Panc1 (cell line): ENCODE data around the gene FEN1.

Source experiments
- POLR2AphosphoS5 ChIP-seq: IDR thresholded peaks from 2 replicates; pipeline ENCODE4 v1.6.1; 2012; ENCODE audit warnings: mild to moderate bottlenecking, low read depth, low read length, moderate library complexity
- SIN3A ChIP-seq: IDR thresholded peaks from 2 replicates; pipeline ENCODE4 v1.6.1; 2012; ENCODE audit warnings: low read depth, mild to moderate bottlenecking, low read length, moderate library complexity, borderline replicate concordance; ENCODE audit not compliant: insufficient read depth
- TF ChIP-seq, protein P1 (sequence below): fragments of 450-650 bp; IDR thresholded peaks from 2 replicates; pipeline ENCODE4 v1.5.1; 2017; ENCODE audit warnings: mild to moderate bottlenecking
- TF ChIP-seq, protein P2 (sequence below), 2 experiments: IDR thresholded peaks; 2 replicates each; pipeline ENCODE4 v1.6.1; 2011 to 2012; ENCODE audit warnings: low read depth in 2 of 2, control low read depth in 1 of 2, low read length in 1 of 2, mild to moderate bottlenecking in 1 of 2, moderate library complexity in 1 of 2; ENCODE audit not compliant: insufficient read depth in 1 of 2

DNA sequence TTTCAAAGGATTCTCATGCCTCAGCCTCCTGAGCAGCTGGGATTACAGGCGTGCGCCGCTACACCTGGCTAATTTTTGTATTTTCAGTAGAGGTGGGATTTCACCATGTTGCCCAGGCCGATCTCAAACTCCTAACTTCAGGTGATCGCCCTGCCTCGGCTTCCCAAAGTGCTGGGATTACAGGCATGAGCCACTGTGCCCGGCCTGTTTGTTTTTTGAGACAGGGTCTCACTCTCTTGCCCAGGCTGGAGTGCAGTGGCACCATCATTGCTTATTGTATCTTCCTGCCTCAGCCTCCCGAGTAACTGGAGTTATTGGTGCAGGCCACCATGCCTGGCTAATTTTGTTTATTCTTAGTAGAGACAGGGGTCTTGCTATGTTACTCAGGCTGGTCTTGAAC, 43.5 kb downstream of the FEN1 start:
- TF ChIP-seq, protein P1, sequence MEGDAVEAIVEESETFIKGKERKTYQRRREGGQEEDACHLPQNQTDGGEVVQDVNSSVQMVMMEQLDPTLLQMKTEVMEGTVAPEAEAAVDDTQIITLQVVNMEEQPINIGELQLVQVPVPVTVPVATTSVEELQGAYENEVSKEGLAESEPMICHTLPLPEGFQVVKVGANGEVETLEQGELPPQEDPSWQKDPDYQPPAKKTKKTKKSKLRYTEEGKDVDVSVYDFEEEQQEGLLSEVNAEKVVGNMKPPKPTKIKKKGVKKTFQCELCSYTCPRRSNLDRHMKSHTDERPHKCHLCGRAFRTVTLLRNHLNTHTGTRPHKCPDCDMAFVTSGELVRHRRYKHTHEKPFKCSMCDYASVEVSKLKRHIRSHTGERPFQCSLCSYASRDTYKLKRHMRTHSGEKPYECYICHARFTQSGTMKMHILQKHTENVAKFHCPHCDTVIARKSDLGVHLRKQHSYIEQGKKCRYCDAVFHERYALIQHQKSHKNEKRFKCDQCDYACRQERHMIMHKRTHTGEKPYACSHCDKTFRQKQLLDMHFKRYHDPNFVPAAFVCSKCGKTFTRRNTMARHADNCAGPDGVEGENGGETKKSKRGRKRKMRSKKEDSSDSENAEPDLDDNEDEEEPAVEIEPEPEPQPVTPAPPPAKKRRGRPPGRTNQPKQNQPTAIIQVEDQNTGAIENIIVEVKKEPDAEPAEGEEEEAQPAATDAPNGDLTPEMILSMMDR = no peak
- TF ChIP-seq POLR2AphosphoS5 (no peak), SIN3A (no peak)
- TF ChIP-seq, protein P2, sequence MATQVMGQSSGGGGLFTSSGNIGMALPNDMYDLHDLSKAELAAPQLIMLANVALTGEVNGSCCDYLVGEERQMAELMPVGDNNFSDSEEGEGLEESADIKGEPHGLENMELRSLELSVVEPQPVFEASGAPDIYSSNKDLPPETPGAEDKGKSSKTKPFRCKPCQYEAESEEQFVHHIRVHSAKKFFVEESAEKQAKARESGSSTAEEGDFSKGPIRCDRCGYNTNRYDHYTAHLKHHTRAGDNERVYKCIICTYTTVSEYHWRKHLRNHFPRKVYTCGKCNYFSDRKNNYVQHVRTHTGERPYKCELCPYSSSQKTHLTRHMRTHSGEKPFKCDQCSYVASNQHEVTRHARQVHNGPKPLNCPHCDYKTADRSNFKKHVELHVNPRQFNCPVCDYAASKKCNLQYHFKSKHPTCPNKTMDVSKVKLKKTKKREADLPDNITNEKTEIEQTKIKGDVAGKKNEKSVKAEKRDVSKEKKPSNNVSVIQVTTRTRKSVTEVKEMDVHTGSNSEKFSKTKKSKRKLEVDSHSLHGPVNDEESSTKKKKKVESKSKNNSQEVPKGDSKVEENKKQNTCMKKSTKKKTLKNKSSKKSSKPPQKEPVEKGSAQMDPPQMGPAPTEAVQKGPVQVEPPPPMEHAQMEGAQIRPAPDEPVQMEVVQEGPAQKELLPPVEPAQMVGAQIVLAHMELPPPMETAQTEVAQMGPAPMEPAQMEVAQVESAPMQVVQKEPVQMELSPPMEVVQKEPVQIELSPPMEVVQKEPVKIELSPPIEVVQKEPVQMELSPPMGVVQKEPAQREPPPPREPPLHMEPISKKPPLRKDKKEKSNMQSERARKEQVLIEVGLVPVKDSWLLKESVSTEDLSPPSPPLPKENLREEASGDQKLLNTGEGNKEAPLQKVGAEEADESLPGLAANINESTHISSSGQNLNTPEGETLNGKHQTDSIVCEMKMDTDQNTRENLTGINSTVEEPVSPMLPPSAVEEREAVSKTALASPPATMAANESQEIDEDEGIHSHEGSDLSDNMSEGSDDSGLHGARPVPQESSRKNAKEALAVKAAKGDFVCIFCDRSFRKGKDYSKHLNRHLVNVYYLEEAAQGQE (IDR thresholded peaks at IDR 0.05; ENCODE audit: insufficient read depth in 1 of 2, low read depth in 2 of 2, low read length in 1 of 2) = no peak
